A673 (cell line): Measurements from ENCODE around the gene MAPK8IP1. TPM values are rescaled to one million over a fixed set of nuclear protein-coding genes. Genes with fewer than 3 reads are reported as not detected.

Experiments
- BruUV-seq: library from RNA; stranded (reverse); fragments of 400-500 nt; replicated peaks from 2 replicates; lab custom pipeline; 2021; lab: Mats Ljungman, UMichigan
- CTCF ChIA-PET: fragments of 300-600 bp; sonication (Branson Sonifier 250); formaldehyde crosslinking; loops from one replicate; lab custom pipeline; 2022; ENCODE audit warnings: antibody characterized with exemption; lab: Charles Lee
- POLR2A ChIA-PET: fragments of 300-600 bp; sonication (Branson Sonifier 250); formaldehyde crosslinking; loops from one replicate; lab custom pipeline; 2022; ENCODE audit warnings: antibody characterized with exemption; ENCODE audit not compliant: low non-redundant PET; lab: Charles Lee
- DNase-seq: peaks from one replicate; pipeline ENCODE4 v3.0.0-alpha.2; 2015; ENCODE audit warnings: low spot score
- H3K27ac ChIP-seq: fragments of 200-600 bp; sonication (generic); 2 replicates; pipeline ENCODE4 v1.5.1; 2016; ENCODE audit warnings: mixed run types, low read depth, mild to moderate bottlenecking, mixed read lengths, antibody characterized with exemption, low read length; ENCODE audit not compliant: poor library complexity, severe bottlenecking
- H3K27me3 ChIP-seq: fragments of 200-600 bp; sonication (generic); replicated peaks from 2 replicates; pipeline ENCODE4 v1.6.1; 2017; ENCODE audit warnings: mixed run types, low read depth, mild to moderate bottlenecking, mixed read lengths, antibody characterized with exemption, low read length; ENCODE audit not compliant: insufficient read depth, poor library complexity
- H3K36me3 ChIP-seq: fragments of 200-600 bp; sonication (generic); 2 replicates; pipeline ENCODE4 v1.6.1; 2016; ENCODE audit warnings: mixed run types, mild to moderate bottlenecking, mixed read lengths, antibody characterized with exemption, low read length; ENCODE audit not compliant: insufficient read depth, poor library complexity, severe bottlenecking
- H3K4me1 ChIP-seq: fragments of 200-600 bp; sonication (generic); 2 replicates; pipeline ENCODE4 v1.6.1; 2017; ENCODE audit warnings: mixed run types, mild to moderate bottlenecking, mixed read lengths, antibody characterized with exemption, low read length; ENCODE audit not compliant: insufficient read depth, poor library complexity, severe bottlenecking
- H3K4me3 ChIP-seq: fragments of 200-600 bp; sonication (generic); 2 replicates; pipeline ENCODE4 v1.5.1; 2016; ENCODE audit warnings: low read depth, mixed run types, mild to moderate bottlenecking, mixed read lengths, low read length; ENCODE audit not compliant: poor library complexity, severe bottlenecking
- H3K9me3 ChIP-seq: fragments of 200-600 bp; sonication (generic); 2 replicates; pipeline ENCODE4 v1.6.1; 2016; ENCODE audit warnings: mixed run types, low read depth, mild to moderate bottlenecking, mixed read lengths, antibody characterized with exemption, low read length; ENCODE audit not compliant: poor library complexity, severe bottlenecking
- EZH2 ChIP-seq: fragments of 200-600 bp; sonication (generic); IDR thresholded peaks from 2 replicates; pipeline ENCODE4 v1.6.1; 2017; ENCODE audit warnings: borderline replicate concordance, low read depth, mild to moderate bottlenecking, mixed read lengths, antibody characterized with exemption, low read length; ENCODE audit not compliant: poor library complexity, severe bottlenecking
- intact Hi-C: fragments of 100-400 bp; cut with micrococcal nuclease; formaldehyde crosslinking; loops from one replicate; pipeline ENCODE4 v1.10.0; 2022; ENCODE audit not compliant: unreplicated experiment
- total RNA-seq: library from RNA; stranded (reverse); gene quantifications from 2 replicates; pipeline ENCODE4 v1.2.3, GENCODE V29; 2021
- TF ChIP-seq, protein P1 (sequence below): fragments of 300-800, 200-600 bp; sonication (generic); conservative IDR thresholded peaks from 2 replicates; pipeline ENCODE4 v1.5.1; 2017; ENCODE audit warnings: low read depth, mild to moderate bottlenecking, antibody characterized with exemption, low read length, moderate library complexity, mixed read lengths

MAPK8IP1 gene
- total RNA-seq, 1 experiment from 2014 or later, result 46.0 TPM

DNA sequence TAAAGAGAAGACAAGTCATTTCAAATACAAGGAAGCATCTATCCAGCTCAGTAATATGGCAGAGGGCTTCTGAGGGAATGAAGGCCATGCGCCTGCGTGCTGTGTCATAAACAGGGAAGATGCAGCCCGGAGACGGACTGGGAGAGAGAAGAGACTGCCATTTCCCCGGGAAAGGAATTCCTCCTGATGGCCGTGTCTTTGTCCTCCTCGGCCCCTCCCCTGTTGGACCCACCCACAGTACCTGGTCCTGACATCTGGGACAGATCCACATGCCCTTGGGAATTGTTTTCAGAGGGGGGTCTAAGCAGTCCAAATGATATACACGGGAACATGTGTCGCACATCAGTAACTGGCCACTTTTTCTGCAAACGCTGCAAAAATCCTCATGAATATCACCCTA lies 52.5 kb downstream of the MAPK8IP1 start:
- no peak for DNase-seq
- no peaks in the 10 kb centered on the region for H3K9me3 ChIP-seq
- BruUV-seq, result no TSS peak
- H3K27ac ChIP-seq, result no peak overlapping the region
- no peaks in the 10 kb centered on the region for H3K27me3 ChIP-seq
- no peaks in the 10 kb centered on the region for H3K4me1 ChIP-seq
- ChIA-PET POLR2A (no interaction called here), CTCF (no interaction called here)
- H3K4me3 ChIP-seq, result no peak overlapping the region
- peaks cover 46% of the 10 kb centered on the region for H3K36me3 ChIP-seq
- intact Hi-C loops, result no loop called here
- TF ChIP-seq, protein P1, sequence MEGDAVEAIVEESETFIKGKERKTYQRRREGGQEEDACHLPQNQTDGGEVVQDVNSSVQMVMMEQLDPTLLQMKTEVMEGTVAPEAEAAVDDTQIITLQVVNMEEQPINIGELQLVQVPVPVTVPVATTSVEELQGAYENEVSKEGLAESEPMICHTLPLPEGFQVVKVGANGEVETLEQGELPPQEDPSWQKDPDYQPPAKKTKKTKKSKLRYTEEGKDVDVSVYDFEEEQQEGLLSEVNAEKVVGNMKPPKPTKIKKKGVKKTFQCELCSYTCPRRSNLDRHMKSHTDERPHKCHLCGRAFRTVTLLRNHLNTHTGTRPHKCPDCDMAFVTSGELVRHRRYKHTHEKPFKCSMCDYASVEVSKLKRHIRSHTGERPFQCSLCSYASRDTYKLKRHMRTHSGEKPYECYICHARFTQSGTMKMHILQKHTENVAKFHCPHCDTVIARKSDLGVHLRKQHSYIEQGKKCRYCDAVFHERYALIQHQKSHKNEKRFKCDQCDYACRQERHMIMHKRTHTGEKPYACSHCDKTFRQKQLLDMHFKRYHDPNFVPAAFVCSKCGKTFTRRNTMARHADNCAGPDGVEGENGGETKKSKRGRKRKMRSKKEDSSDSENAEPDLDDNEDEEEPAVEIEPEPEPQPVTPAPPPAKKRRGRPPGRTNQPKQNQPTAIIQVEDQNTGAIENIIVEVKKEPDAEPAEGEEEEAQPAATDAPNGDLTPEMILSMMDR, result no peak
- TF ChIP-seq EZH2, result no peak

DNA sequence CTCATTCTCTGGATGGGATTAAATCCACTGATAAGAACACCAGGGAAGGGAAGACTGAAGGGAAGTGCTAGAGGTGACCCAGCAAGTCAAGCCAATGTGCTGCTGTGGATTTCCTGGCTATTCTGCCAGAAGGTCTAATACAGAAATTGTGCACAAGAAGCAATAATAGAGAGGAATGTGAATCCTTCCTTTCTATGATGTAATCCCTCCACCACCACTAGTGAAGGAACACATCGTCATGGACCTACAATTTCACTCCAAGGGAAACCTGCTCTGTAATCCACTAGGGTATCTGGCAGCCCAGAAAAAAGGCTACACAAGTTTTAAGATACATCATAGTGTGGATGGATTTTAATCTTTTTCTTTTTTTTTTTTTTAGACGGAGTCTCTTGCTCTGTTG lies 54.4 kb downstream of the MAPK8IP1 start:
- intact Hi-C loops, result no loop called here
- Histone ChIP-seq H3K9me3 (no peaks in the 10 kb centered on the region), H3K27ac (no peak overlapping the region), H3K4me1 (no peaks in the 10 kb centered on the region), H3K4me3 (no peak overlapping the region), H3K36me3 (peaks cover 27% of the 10 kb centered on the region), H3K27me3 (no peaks in the 10 kb centered on the region)
- CTCF ChIA-PET, result interaction anchor here (0.6 to 0.7 kb wide), 2 partner anchors 49 to 50 kb away, joined by 4 read pairs; no protein-coding TSS in a partner anchor
- no TSS peak for BruUV-seq
- DNase-seq, result peak; percentile 40
- POLR2A ChIA-PET, result no interaction called here
- TF ChIP-seq, protein P1, result no peak
- no peak for TF ChIP-seq EZH2

DNA sequence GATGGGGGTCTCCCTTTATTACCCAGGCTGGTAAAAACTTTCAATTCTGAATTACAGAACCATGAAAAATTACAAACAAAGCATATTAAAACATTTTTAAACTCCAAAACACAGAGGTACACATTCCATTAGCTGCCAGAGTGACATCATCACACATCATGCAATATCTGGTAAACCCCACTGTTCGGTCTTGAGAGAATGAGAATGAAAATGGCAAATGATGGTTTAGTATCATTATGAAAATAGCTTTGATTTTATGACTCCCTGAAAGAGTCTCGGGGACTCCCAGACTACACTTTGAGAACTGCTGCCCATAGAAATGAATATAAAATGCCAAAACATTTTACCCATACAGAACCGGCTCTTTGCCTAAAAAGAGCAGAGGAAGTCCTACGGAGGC lies 55.8 kb downstream of the MAPK8IP1 start:
- H3K9me3 ChIP-seq, result no peaks in the 10 kb centered on the region
- no peak overlapping the region for H3K4me3 ChIP-seq
- H3K4me1 ChIP-seq, result no peaks in the 10 kb centered on the region
- CTCF ChIA-PET, result no interaction called here
- H3K27ac ChIP-seq, result no peak overlapping the region
- no TSS peak for BruUV-seq
- TF ChIP-seq, protein P1, result no peak
- TF ChIP-seq EZH2, result no peak
- intact Hi-C loops, result no loop called here
- DNase-seq, result no peak
- no peaks in the 10 kb centered on the region for H3K27me3 ChIP-seq
- POLR2A ChIA-PET, result no interaction called here
- H3K36me3 ChIP-seq, result peaks cover 21% of the 10 kb centered on the region
